Measurements from ENCODE around the gene NEO1. TPM values are rescaled to one million over a fixed set of nuclear protein-coding genes. Genes with fewer than 3 reads are reported as not detected.

Gene NEO1
- total RNA-seq, 1 experiment from 2014 or later: 12.4 TPM

- no peak overlapping the region for H3K4me3 ChIP-seq (ENCODE audit: low read depth, low read length)
- TF ChIP-seq CTCF (IDR thresholded peaks at IDR 0.05; ENCODE audit: insufficient read depth in 1 of 2, low read depth in 1 of 2, low read length in 1 of 2, severe bottlenecking in 1 of 2, unreplicated experiment in 1 of 2): no peak
- POLR2A ChIA-PET: no interaction called here
- no peaks in the 10 kb centered on the region for H3K36me3 Mint-ChIP-seq (ENCODE audit: insufficient read depth, unreplicated experiment)
- DNase-seq: no peak
- no peaks in the 10 kb centered on the region for H3K36me3 ChIP-seq (ENCODE audit: control insufficient read depth, insufficient read depth, low read length)
- no peaks in the 10 kb centered on the region for H3K9me3 ChIP-seq
- no peak overlapping the region for H3K27ac Mint-ChIP-seq (ENCODE audit: unreplicated experiment)
- BruUV-seq (replicated peaks): no TSS peak
- no peaks in the 10 kb centered on the region for H3K9me3 Mint-ChIP-seq (ENCODE audit: unreplicated experiment)
- H3K4me1 Mint-ChIP-seq (ENCODE audit: low read depth, unreplicated experiment): no peaks in the 10 kb centered on the region
- H3K4me3 Mint-ChIP-seq (ENCODE audit: unreplicated experiment): no peak overlapping the region
- CTCF ChIA-PET: interaction anchor here (0.7 to 0.9 kb wide), 2 partner anchors 225 to 626 kb away, joined by 3 to 6 read pairs; no protein-coding TSS in a partner anchor
- H3K27me3 ChIP-seq (replicated peaks; ENCODE audit: control insufficient read depth, insufficient read depth, low read length): no peaks in the 10 kb centered on the region
- H3K27me3 Mint-ChIP-seq (ENCODE audit: insufficient read depth, unreplicated experiment): peaks cover 6% of the 10 kb centered on the region
- H3K4me1 ChIP-seq: no peaks in the 10 kb centered on the region
- intact Hi-C loops (cut with micrococcal nuclease; ENCODE audit: unreplicated experiment): loop anchor here (10.0 kb wide), 1 partner anchor 70 kb away; no protein-coding TSS in a partner anchor
These were observed 272.4 kb downstream of the NEO1 start for GRCh38 chr15:73324496-73325170.

- Mint-ChIP-seq H3K9me3 (ENCODE audit: unreplicated experiment) (no peaks in the 10 kb centered on the region), H3K36me3 (ENCODE audit: insufficient read depth, unreplicated experiment) (no peaks in the 10 kb centered on the region), H3K27me3 (ENCODE audit: insufficient read depth, unreplicated experiment) (peaks cover 6% of the 10 kb centered on the region), H3K4me1 (ENCODE audit: low read depth, unreplicated experiment) (no peaks in the 10 kb centered on the region), H3K4me3 (ENCODE audit: unreplicated experiment) (no peak overlapping the region), H3K27ac (ENCODE audit: unreplicated experiment) (no peak overlapping the region)
- Histone ChIP-seq H3K36me3 (ENCODE audit: control insufficient read depth, insufficient read depth, low read length) (no peaks in the 10 kb centered on the region), H3K4me3 (ENCODE audit: low read depth, low read length) (no peak overlapping the region), H3K9me3 (no peaks in the 10 kb centered on the region), H3K4me1 (no peaks in the 10 kb centered on the region), H3K27me3 (replicated peaks; ENCODE audit: control insufficient read depth, insufficient read depth, low read length) (no peaks in the 10 kb centered on the region)
- ChIA-PET POLR2A (no interaction called here), CTCF (interaction anchor here (0.7 to 0.9 kb wide), 3 partner anchors 225 to 626 kb away, joined by 3 to 6 read pairs (median 3); no protein-coding TSS in a partner anchor)
- TF ChIP-seq CTCF (IDR thresholded peaks at IDR 0.05; ENCODE audit: insufficient read depth in 1 of 2, low read depth in 1 of 2, low read length in 1 of 2, severe bottlenecking in 1 of 2, unreplicated experiment in 1 of 2): no peak
- DNase-seq: peak in 1 of 2 experiments; percentile 12
- no TSS peak for BruUV-seq (replicated peaks)
- intact Hi-C loops (cut with micrococcal nuclease; ENCODE audit: unreplicated experiment): loop anchor here (10.0 kb wide), 1 partner anchor 69 kb away; no protein-coding TSS in a partner anchor
These were observed 273.1 kb downstream of the NEO1 start for GRCh38 chr15:73325191-73325861.

- Histone ChIP-seq H3K27me3 (replicated peaks; ENCODE audit: control insufficient read depth, insufficient read depth, low read length) (no peaks in the 10 kb centered on the region), H3K9me3 (no peaks in the 10 kb centered on the region), H3K36me3 (ENCODE audit: control insufficient read depth, insufficient read depth, low read length) (no peaks in the 10 kb centered on the region), H3K4me1 (no peaks in the 10 kb centered on the region), H3K4me3 (ENCODE audit: low read depth, low read length) (no peak overlapping the region)
- no peak for TF ChIP-seq CTCF (IDR thresholded peaks at IDR 0.05; ENCODE audit: insufficient read depth in 1 of 2, low read depth in 1 of 2, low read length in 1 of 2, severe bottlenecking in 1 of 2, unreplicated experiment in 1 of 2)
- Mint-ChIP-seq H3K27ac (ENCODE audit: unreplicated experiment) (no peak overlapping the region), H3K27me3 (ENCODE audit: insufficient read depth, unreplicated experiment) (peaks cover 6% of the 10 kb centered on the region), H3K9me3 (ENCODE audit: unreplicated experiment) (no peaks in the 10 kb centered on the region), H3K4me3 (ENCODE audit: unreplicated experiment) (no peak overlapping the region), H3K36me3 (ENCODE audit: insufficient read depth, unreplicated experiment) (no peaks in the 10 kb centered on the region), H3K4me1 (ENCODE audit: low read depth, unreplicated experiment) (no peaks in the 10 kb centered on the region)
- ChIA-PET CTCF (no interaction called here), POLR2A (no interaction called here)
- intact Hi-C loops (cut with micrococcal nuclease; ENCODE audit: unreplicated experiment): loop anchor here (10.0 kb wide), 1 partner anchor 69 kb away; no protein-coding TSS in a partner anchor
- DNase-seq: no peak
- no TSS peak for BruUV-seq (replicated peaks)
These were observed 273.9 kb downstream of the NEO1 start for GRCh38 chr15:73326157-73326556.
